WTC11 (cell line): ENCODE results near the gene DOCK1. TPM values are rescaled to one million over a fixed set of nuclear protein-coding genes. Genes with fewer than 3 reads are reported as not detected.

ENCODE experiments used
- ATAC-seq: fragments of 200-7000 bp; cut with Tn5 transposase; 2 replicates; pipeline ENCODE4 v1.10.0; 2021; ENCODE audit warnings: mild to moderate bottlenecking, moderate library complexity
- CTCF ChIA-PET: fragments of 300-600 bp; sonication (Branson Sonifier 250); formaldehyde crosslinking; loops from one replicate; lab custom pipeline; 2021; ENCODE audit warnings: antibody characterized with exemption; lab: Charles Lee
- POLR2A ChIA-PET: fragments of 350-600 bp; sonication (Branson Sonifier 250); formaldehyde crosslinking; loops from one replicate; lab custom pipeline; 2021; ENCODE audit warnings: antibody characterized with exemption; lab: Charles Lee
- DNase-seq: peaks from one replicate; pipeline ENCODE4 v3.0.0; 2021; ENCODE audit warnings: low spot score
- H3K27ac Mint-ChIP-seq: 2 replicates; pipeline ENCODE4 v1.8.0; 2021; ENCODE audit warnings: mixed read lengths
- H3K27me3 Mint-ChIP-seq: 2 replicates; pipeline ENCODE4 v1.8.0; 2021; ENCODE audit warnings: low read depth, mild to moderate bottlenecking, moderate library complexity, mixed read lengths
- H3K36me3 Mint-ChIP-seq: 2 replicates; pipeline ENCODE4 v1.8.0; 2021; ENCODE audit warnings: mixed read lengths
- H3K4me1 Mint-ChIP-seq: 2 replicates; pipeline ENCODE4 v1.8.0; 2022; ENCODE audit warnings: mixed read lengths
- H3K4me3 Mint-ChIP-seq: 2 replicates; pipeline ENCODE4 v1.8.0; 2021; ENCODE audit warnings: mild to moderate bottlenecking, moderate library complexity, mixed read lengths
- H3K9me3 Mint-ChIP-seq: 2 replicates; pipeline ENCODE4 v1.8.0; 2021; ENCODE audit warnings: mixed read lengths
- CDX4 ChIP-seq: fragments of 250-450 bp; sonication (Bioruptor Pico); IDR thresholded peaks from 2 replicates; pipeline ENCODE4 v1.9.0; 2021; ENCODE audit warnings: moderate library complexity, mild to moderate bottlenecking, inconsistent platforms, borderline replicate concordance
- MAX ChIP-seq: sonication (generic); formaldehyde crosslinking; IDR thresholded peaks from 2 replicates; pipeline ENCODE4 v1.8.0; 2022; ENCODE audit warnings: mild to moderate bottlenecking, missing genetic modification reagents
- MYBL2 ChIP-seq: sonication (generic); formaldehyde crosslinking; IDR thresholded peaks from 2 replicates; pipeline ENCODE4 v1.8.1; 2023; ENCODE audit warnings: mild to moderate bottlenecking, moderate library complexity, missing genetic modification reagents
- SMAD3 ChIP-seq: sonication (generic); formaldehyde crosslinking; IDR thresholded peaks from 2 replicates; pipeline ENCODE4 v1.8.0; 2022; ENCODE audit warnings: missing genetic modification reagents, mild to moderate bottlenecking, borderline replicate concordance
- SP1 ChIP-seq: sonication (generic); formaldehyde crosslinking; conservative IDR thresholded peaks from 2 replicates; pipeline ENCODE4 v1.8.1; 2022; ENCODE audit warnings: missing genetic modification reagents
- ZMAT4 ChIP-seq: fragments of 250-450 bp; sonication (Bioruptor Pico); IDR thresholded peaks from 2 replicates; pipeline ENCODE4 v1.9.0; 2021; ENCODE audit warnings: mild to moderate bottlenecking
- ZNF121 ChIP-seq: sonication (generic); formaldehyde crosslinking; IDR thresholded peaks from 2 replicates; pipeline ENCODE4 v1.8.0; 2023; ENCODE audit warnings: missing genetic modification reagents
- total RNA-seq: library from RNA; stranded (reverse); gene quantifications from 3 replicates; pipeline ENCODE4 v1.2.3, GENCODE V29; 2021
- TF ChIP-seq, protein P1 (sequence below): fragments of 200-600 bp; IDR thresholded peaks from 2 replicates; pipeline ENCODE4 v1.8.0; 2022; ENCODE audit warnings: antibody characterized with exemption
- TF ChIP-seq, protein P2 (sequence below): fragments of 250-450 bp; sonication (Bioruptor Pico); IDR thresholded peaks from 2 replicates; pipeline ENCODE4 v1.8.0; 2021; ENCODE audit warnings: mild to moderate bottlenecking
- TF ChIP-seq, protein P3 (sequence below): sonication (generic); formaldehyde crosslinking; conservative IDR thresholded peaks from 2 replicates; pipeline ENCODE4 v1.8.1; 2023; ENCODE audit warnings: mild to moderate bottlenecking, low read depth, missing genetic modification reagents, moderate library complexity
- TF ChIP-seq, protein P4 (sequence below): sonication (generic); formaldehyde crosslinking; IDR thresholded peaks from 2 replicates; pipeline ENCODE4 v1.8.0; 2023; ENCODE audit warnings: missing genetic modification reagents
- TF ChIP-seq, protein P5 (sequence below): sonication (generic); formaldehyde crosslinking; IDR thresholded peaks from 2 replicates; pipeline ENCODE4 v1.8.1; 2023; ENCODE audit warnings: mild to moderate bottlenecking, missing genetic modification reagents, moderate library complexity
- TF ChIP-seq, protein P6 (sequence below): fragments of 250-450 bp; sonication (Bioruptor Pico); IDR thresholded peaks from 2 replicates; pipeline ENCODE4 v1.9.0; 2021; ENCODE audit warnings: mild to moderate bottlenecking
- TF ChIP-seq, protein P7 (sequence below): sonication (generic); formaldehyde crosslinking; IDR thresholded peaks from 2 replicates; pipeline ENCODE4 v1.8.1; 2022; ENCODE audit warnings: mild to moderate bottlenecking, missing genetic modification reagents, moderate library complexity, borderline replicate concordance

Gene DOCK1
- total RNA-seq, 1 experiment from 2014 or later = 52.1 TPM

DNA sequence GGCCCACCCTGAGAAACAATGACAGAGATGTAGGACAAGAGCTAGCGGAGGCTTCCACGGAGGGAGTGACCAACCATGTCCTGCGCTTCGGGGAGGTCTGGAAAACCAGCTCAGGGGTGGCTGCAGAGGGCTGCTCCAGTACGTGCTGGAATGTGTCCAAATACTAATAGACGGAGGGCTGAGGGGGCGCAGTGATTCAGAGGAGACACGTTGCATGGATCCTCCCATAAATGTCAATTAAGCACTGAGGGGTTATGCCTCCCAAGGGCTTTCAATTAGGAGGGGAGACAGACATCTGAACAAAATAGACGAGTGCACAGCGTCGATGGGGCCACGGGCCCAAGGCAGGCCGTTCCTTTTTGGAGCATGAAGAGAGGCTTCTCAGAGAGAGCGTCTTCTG, 592.9 kb downstream of the DOCK1 start (continued):
- TF ChIP-seq, protein P1, sequence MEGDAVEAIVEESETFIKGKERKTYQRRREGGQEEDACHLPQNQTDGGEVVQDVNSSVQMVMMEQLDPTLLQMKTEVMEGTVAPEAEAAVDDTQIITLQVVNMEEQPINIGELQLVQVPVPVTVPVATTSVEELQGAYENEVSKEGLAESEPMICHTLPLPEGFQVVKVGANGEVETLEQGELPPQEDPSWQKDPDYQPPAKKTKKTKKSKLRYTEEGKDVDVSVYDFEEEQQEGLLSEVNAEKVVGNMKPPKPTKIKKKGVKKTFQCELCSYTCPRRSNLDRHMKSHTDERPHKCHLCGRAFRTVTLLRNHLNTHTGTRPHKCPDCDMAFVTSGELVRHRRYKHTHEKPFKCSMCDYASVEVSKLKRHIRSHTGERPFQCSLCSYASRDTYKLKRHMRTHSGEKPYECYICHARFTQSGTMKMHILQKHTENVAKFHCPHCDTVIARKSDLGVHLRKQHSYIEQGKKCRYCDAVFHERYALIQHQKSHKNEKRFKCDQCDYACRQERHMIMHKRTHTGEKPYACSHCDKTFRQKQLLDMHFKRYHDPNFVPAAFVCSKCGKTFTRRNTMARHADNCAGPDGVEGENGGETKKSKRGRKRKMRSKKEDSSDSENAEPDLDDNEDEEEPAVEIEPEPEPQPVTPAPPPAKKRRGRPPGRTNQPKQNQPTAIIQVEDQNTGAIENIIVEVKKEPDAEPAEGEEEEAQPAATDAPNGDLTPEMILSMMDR = no peak
- TF ChIP-seq MYBL2 (CRISPR knock-in tag) = no peak
- TF ChIP-seq, protein P2, sequence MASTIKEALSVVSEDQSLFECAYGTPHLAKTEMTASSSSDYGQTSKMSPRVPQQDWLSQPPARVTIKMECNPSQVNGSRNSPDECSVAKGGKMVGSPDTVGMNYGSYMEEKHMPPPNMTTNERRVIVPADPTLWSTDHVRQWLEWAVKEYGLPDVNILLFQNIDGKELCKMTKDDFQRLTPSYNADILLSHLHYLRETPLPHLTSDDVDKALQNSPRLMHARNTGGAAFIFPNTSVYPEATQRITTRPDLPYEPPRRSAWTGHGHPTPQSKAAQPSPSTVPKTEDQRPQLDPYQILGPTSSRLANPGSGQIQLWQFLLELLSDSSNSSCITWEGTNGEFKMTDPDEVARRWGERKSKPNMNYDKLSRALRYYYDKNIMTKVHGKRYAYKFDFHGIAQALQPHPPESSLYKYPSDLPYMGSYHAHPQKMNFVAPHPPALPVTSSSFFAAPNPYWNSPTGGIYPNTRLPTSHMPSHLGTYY (CRISPR knock-in tag) = no peak
- TF ChIP-seq, protein P3, sequence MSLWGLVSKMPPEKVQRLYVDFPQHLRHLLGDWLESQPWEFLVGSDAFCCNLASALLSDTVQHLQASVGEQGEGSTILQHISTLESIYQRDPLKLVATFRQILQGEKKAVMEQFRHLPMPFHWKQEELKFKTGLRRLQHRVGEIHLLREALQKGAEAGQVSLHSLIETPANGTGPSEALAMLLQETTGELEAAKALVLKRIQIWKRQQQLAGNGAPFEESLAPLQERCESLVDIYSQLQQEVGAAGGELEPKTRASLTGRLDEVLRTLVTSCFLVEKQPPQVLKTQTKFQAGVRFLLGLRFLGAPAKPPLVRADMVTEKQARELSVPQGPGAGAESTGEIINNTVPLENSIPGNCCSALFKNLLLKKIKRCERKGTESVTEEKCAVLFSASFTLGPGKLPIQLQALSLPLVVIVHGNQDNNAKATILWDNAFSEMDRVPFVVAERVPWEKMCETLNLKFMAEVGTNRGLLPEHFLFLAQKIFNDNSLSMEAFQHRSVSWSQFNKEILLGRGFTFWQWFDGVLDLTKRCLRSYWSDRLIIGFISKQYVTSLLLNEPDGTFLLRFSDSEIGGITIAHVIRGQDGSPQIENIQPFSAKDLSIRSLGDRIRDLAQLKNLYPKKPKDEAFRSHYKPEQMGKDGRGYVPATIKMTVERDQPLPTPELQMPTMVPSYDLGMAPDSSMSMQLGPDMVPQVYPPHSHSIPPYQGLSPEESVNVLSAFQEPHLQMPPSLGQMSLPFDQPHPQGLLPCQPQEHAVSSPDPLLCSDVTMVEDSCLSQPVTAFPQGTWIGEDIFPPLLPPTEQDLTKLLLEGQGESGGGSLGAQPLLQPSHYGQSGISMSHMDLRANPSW (CRISPR knock-in tag) = no peak

DNA sequence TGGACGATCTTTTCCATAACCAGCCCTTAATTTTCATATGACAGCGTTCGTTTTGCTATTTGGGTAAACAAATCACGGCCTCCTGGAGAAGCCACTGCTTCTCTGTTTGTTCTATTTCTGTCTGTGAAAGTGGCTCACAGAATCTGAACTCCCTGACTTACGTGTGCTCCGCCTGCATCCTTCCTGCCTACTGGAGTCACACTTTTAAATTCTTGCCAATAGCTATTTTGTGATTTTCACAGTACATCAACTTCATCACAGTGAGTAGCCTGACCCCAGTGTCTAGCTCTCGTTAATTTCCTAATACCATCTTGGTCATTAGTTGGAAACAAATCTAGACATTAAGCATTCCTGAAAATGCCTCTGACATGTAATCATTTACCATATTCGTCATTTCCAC, 594.9 kb downstream of the DOCK1 start:
- ChIA-PET POLR2A (no interaction called here), CTCF (no interaction called here)
- TF ChIP-seq, protein P4, sequence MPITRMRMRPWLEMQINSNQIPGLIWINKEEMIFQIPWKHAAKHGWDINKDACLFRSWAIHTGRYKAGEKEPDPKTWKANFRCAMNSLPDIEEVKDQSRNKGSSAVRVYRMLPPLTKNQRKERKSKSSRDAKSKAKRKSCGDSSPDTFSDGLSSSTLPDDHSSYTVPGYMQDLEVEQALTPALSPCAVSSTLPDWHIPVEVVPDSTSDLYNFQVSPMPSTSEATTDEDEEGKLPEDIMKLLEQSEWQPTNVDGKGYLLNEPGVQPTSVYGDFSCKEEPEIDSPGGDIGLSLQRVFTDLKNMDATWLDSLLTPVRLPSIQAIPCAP (CRISPR knock-in tag) = no peak
- no peak for TF ChIP-seq ZNF121 (CRISPR knock-in tag)
- no peak for TF ChIP-seq CDX4
- TF ChIP-seq SP1 (CRISPR knock-in tag) = no peak
- TF ChIP-seq, protein P5, sequence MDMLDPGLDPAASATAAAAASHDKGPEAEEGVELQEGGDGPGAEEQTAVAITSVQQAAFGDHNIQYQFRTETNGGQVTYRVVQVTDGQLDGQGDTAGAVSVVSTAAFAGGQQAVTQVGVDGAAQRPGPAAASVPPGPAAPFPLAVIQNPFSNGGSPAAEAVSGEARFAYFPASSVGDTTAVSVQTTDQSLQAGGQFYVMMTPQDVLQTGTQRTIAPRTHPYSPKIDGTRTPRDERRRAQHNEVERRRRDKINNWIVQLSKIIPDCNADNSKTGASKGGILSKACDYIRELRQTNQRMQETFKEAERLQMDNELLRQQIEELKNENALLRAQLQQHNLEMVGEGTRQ = no peak
- no peak for TF ChIP-seq SMAD3
- TF ChIP-seq, protein P6, sequence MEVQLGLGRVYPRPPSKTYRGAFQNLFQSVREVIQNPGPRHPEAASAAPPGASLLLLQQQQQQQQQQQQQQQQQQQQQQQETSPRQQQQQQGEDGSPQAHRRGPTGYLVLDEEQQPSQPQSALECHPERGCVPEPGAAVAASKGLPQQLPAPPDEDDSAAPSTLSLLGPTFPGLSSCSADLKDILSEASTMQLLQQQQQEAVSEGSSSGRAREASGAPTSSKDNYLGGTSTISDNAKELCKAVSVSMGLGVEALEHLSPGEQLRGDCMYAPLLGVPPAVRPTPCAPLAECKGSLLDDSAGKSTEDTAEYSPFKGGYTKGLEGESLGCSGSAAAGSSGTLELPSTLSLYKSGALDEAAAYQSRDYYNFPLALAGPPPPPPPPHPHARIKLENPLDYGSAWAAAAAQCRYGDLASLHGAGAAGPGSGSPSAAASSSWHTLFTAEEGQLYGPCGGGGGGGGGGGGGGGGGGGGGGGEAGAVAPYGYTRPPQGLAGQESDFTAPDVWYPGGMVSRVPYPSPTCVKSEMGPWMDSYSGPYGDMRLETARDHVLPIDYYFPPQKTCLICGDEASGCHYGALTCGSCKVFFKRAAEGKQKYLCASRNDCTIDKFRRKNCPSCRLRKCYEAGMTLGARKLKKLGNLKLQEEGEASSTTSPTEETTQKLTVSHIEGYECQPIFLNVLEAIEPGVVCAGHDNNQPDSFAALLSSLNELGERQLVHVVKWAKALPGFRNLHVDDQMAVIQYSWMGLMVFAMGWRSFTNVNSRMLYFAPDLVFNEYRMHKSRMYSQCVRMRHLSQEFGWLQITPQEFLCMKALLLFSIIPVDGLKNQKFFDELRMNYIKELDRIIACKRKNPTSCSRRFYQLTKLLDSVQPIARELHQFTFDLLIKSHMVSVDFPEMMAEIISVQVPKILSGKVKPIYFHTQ (CRISPR knock-in tag) = no peak
- TF ChIP-seq, protein P7, sequence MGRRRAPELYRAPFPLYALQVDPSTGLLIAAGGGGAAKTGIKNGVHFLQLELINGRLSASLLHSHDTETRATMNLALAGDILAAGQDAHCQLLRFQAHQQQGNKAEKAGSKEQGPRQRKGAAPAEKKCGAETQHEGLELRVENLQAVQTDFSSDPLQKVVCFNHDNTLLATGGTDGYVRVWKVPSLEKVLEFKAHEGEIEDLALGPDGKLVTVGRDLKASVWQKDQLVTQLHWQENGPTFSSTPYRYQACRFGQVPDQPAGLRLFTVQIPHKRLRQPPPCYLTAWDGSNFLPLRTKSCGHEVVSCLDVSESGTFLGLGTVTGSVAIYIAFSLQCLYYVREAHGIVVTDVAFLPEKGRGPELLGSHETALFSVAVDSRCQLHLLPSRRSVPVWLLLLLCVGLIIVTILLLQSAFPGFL (CRISPR knock-in tag) = no peak
- no peak for TF ChIP-seq ZMAT4 (CRISPR knock-in tag)
- no peak for TF ChIP-seq MAX (CRISPR knock-in tag)
- H3K36me3 Mint-ChIP-seq = no peaks in the 10 kb centered on the region
- ATAC-seq (no peak), DNase-seq (no peak)
- no peaks in the 10 kb centered on the region for H3K9me3 Mint-ChIP-seq
- peaks cover 2% of the 10 kb centered on the region; the same call in 1 of the 2 replicates for H3K4me1 Mint-ChIP-seq
- no peak overlapping the region for H3K27ac Mint-ChIP-seq
- H3K4me3 Mint-ChIP-seq = no peak overlapping the region
- no peaks in the 10 kb centered on the region for H3K27me3 Mint-ChIP-seq

Other genes starting within 250 kb of the DOCK1 start
- gene C10orf90, start 234.7 kb upstream of the DOCK1 start, total RNA-seq = 0.50 to 0.85 TPM (median 0.62 TPM) in 3 replicates